ENCODE data around the gene RAB44. TPM values are rescaled to one million over a fixed set of nuclear protein-coding genes. Genes with fewer than 3 reads are reported as not detected.

RAB44 gene
- polyA plus RNA-seq, 2 donors: 0.21 to 0.37 TPM

DNA sequence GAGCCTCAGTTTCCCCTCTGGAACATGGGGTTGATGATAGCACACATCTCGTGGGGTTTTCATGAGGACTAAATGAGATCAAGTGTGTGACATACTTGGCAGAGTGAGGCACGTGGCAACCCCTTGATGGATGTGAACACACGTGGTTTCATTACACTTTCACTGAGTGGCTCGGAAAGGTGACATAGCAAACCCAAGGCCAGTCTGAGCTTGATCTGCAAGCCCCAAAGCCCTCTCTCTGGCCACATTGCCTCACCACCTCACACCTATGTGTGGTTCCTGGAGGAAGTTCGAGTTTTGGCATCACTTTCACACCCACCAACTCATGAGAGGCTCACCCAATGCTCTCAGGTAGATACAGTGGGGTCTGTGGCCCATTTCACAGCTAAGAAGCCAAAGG is 81.6 kb downstream of the RAB44 start:
- Histone ChIP-seq H3K9me3 (ENCODE audit: control insufficient read depth in 2 of 2, insufficient read depth in 1 of 2, low read depth in 1 of 2, low read length in 1 of 2) (no peaks in the 10 kb centered on the region), H3K27ac (ENCODE audit: low read depth in 2 of 2, low read length in 1 of 2) (no peak overlapping the region), H3K36me3 (ENCODE audit: control insufficient read depth in 2 of 2, insufficient read depth in 2 of 2, low read length in 1 of 2) (no peaks in the 10 kb centered on the region), H3K27me3 (ENCODE audit: control insufficient read depth in 1 of 2, insufficient read depth in 2 of 2, low read length in 2 of 2) (no peaks in the 10 kb centered on the region), H3K4me3 (ENCODE audit: low read depth in 1 of 2, low read length in 2 of 2) (no peak overlapping the region), H3K4me1 (ENCODE audit: control insufficient read depth in 2 of 2, insufficient read depth in 2 of 2, low read length in 1 of 2) (no peaks in the 10 kb centered on the region)
- 71 to 77% methylated on average over 5 of the region's 5 CpGs for WGBS, 2 donors

- Histone ChIP-seq H3K4me3 (ENCODE audit: low read depth in 1 of 2, low read length in 2 of 2) (no peak overlapping the region), H3K9me3 (ENCODE audit: control insufficient read depth in 2 of 2, insufficient read depth in 1 of 2, low read depth in 1 of 2, low read length in 1 of 2) (no peaks in the 10 kb centered on the region)
These were observed 83.0 kb downstream of the RAB44 start for GRCh38 chr6:36780442-36781177.

GRCh38 chr6:36781669-36782068 is 84.0 kb downstream of the RAB44 start:
- no peaks in the 10 kb centered on the region for H3K27me3 ChIP-seq (ENCODE audit: control insufficient read depth in 1 of 2, insufficient read depth in 2 of 2, low read length in 2 of 2)
- H3K4me1 ChIP-seq (ENCODE audit: control insufficient read depth in 2 of 2, insufficient read depth in 2 of 2, low read length in 1 of 2): no peaks in the 10 kb centered on the region
- 82 to 83% methylated on average over 8 of the region's 8 CpGs for WGBS, 2 donors
- no peaks in the 10 kb centered on the region for H3K36me3 ChIP-seq (ENCODE audit: control insufficient read depth in 2 of 2, insufficient read depth in 2 of 2, low read length in 1 of 2)
- H3K4me3 ChIP-seq (ENCODE audit: low read depth in 1 of 2, low read length in 2 of 2): no peak overlapping the region
- no peaks in the 10 kb centered on the region for H3K9me3 ChIP-seq (ENCODE audit: control insufficient read depth in 2 of 2, insufficient read depth in 1 of 2, low read depth in 1 of 2, low read length in 1 of 2)
- H3K27ac ChIP-seq (ENCODE audit: low read depth in 2 of 2, low read length in 1 of 2): no peak overlapping the region

More at GRCh38 chr6:36780442-36781177, 83.0 kb downstream of the RAB44 start:
- Histone ChIP-seq H3K27me3 (ENCODE audit: control insufficient read depth in 1 of 2, insufficient read depth in 2 of 2, low read length in 2 of 2) (no peaks in the 10 kb centered on the region), H3K36me3 (ENCODE audit: control insufficient read depth in 2 of 2, insufficient read depth in 2 of 2, low read length in 1 of 2) (no peaks in the 10 kb centered on the region), H3K27ac (ENCODE audit: low read depth in 2 of 2, low read length in 1 of 2) (no peak overlapping the region), H3K4me1 (ENCODE audit: control insufficient read depth in 2 of 2, insufficient read depth in 2 of 2, low read length in 1 of 2) (no peaks in the 10 kb centered on the region)
- WGBS, 2 donors: 44 to 54% methylated on average over 11 of the region's 11 CpGs

Other genes with a start within 250 kb of the RAB44 start
- 10 to 100 TPM; 24.0 to 32.2 TPM for gene STK38, start 150.3 kb upstream of the RAB44 start, polyA plus RNA-seq
- 100 to 1,000 TPM; 103 to 247 TPM for gene SRSF3, start 103.5 kb upstream of the RAB44 start, polyA plus RNA-seq
- gene CDKN1A, start 19.1 kb upstream of the RAB44 start, polyA plus RNA-seq: 100 to 1,000 TPM in 1 of 2 donors, 10 to 100 TPM in 1; 36.9 to 114 TPM
- under 1 TPM; 0.73 to 0.81 TPM for gene CPNE5, start 141.6 kb downstream of the RAB44 start, polyA plus RNA-seq
- 10 to 100 TPM; 12.0 to 20.6 TPM for gene PPIL1, start 177.0 kb downstream of the RAB44 start, polyA plus RNA-seq
- gene C6orf89, start 188.1 kb downstream of the RAB44 start, polyA plus RNA-seq: 10 to 100 TPM; 12.9 to 15.9 TPM